ENCODE data around the gene NTRK3.

- no peak for TF ChIP-seq RAD21 (IDR thresholded peaks at IDR 0.05)
- TF ChIP-seq EGR1 (IDR thresholded peaks at IDR 0.05; ENCODE audit: low read depth in 2 of 2): no peak
- TF ChIP-seq SP1 (IDR thresholded peaks at IDR 0.05): no peak
- TF ChIP-seq MAX (IDR thresholded peaks at IDR 0.05): no peak
Observed at GRCh38 chr15:88202231-88202630, 54.3 kb downstream of the NTRK3 start.
